Stromal cell of bone marrow (primary cell): Measurements from ENCODE around the gene LRRC8E.

Experiments used
- DNase-seq: peaks from one replicate; pipeline ENCODE4 v3.0.0-alpha.2; 2012; ENCODE audit warnings: low read depth

The LRRC8E gene

DNA sequence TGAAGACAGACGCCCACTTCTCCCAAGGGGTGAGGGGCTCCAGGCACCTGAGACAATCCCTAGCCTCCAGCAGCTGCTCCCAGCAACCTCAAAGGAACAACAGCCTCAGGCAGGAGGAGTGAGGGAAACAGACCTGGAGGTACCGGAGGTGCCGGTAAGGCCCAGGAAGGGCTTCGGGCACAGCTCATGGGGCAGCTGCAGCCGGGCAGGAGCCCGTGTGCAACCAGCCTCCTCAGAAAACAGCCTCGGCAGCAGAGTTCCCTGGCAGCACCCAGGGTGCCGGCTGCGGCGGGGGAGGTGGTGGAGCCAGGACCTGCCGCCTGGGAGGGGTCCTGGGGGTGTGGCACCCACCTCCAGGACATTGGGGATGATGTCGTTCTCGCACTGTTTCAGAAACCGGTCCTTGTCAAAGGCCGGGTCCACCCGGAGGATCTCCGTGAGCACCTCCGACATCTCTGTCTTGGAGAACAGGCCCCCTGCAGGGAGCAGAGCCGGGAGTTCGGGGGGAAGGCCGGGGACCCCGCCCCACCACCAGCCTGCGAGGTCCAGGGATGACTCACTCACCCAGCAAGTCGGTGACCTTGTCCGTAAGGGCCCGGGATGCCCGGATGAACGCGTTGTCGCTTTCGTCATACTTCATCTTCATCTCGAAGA lies 44.1 kb downstream of the LRRC8E start:
- no peak for DNase-seq

DNA sequence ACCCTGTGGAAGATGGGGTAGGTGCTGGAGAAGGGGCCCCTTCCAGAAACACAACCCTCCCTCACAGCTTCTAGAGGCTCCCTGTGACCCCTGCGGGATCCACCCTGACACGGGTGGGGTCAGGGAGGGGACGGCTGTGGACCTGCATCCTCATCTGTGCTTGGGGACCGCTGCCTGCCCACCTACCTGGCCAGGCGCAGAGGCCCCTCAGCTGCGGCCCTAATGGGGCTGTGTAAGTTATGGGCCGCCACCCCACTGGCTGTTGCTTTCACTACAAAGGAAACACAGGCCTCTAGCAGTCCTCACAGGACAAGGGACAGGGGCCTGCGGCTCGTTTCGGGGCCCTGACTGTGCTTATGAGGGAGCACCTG lies 44.6 kb downstream of the LRRC8E start:
- no peak for DNase-seq

DNA sequence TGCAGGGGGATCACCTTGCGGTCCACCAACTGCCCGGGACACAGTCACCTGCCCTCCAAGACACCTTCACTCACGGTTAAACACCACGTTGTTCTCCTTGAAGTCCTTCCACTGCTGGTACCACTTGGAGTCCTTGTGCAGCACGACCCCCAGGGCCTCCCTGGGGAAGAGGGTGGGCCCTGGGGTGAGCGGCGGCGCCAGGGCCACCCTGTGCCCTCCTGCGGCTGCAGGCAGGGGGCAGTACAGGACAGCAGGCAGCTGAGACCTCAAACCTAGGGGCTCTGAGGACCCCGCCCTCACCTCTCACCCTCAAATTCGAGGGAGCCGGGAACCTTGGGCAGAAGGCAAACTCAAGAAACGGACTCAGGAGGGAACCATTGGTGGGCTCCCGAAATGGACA lies 45.1 kb downstream of the LRRC8E start:
- DNase-seq: no peak

- no peak for DNase-seq
These were observed 45.8 kb downstream of the LRRC8E start for GRCh38 chr19:7933828-7934725.

GRCh38 chr19:7934766-7935165 lies 46.5 kb downstream of the LRRC8E start:
- no peak for DNase-seq

DNA sequence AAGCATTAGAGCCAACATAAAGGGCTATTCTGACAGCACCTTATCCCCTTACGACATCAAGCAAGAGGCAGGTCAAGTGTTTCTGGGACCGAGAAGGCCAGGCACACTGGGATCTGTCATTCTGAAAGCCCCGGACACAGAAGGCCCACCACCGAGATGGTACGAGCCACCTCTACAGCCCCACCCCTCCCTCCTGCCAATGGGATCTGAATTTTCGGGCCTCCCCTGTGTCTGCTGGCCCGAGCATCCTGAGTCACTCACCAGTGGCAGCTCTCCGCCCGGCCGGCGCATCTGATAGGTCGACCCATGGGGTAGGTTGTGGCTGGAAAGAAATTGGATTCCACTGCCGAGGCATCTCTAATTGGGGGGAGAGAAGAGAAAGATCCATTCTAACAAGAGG lies 52.5 kb downstream of the LRRC8E start:
- no peak for DNase-seq

DNA sequence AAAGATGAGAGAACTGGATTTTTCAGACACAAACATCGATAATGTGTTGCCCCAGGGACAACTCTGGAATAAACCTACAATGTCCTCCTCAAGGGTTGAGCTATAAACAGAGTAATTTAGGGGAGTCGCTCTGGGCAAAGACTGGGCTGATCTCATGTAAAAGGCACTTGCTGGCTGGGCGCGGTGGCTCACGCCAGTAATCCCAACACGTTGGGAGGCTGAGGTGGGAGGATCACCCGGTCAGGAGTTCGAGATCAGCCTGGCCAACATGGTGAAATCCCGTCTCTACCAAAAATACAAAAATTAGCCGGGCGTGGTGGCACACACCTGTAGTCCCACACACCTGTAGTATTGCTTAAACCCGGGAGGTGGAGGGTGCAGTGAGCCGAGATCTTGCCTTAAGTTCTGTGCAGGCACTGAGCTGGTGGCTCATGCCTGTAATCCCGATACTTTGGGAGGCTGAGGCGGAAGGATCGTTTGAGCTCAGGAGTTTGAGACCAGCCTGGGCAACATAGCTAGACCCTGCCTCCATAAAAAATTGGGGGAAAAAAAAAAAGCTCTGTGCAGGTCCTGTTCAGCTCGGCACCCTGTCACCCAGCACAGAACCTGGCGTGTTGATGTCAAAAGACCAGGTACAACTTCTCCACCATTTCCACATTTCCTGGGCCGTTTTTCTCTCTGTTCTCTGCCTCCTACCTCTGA lies 53.7 kb downstream of the LRRC8E start:
- DNase-seq: no peak

DNA sequence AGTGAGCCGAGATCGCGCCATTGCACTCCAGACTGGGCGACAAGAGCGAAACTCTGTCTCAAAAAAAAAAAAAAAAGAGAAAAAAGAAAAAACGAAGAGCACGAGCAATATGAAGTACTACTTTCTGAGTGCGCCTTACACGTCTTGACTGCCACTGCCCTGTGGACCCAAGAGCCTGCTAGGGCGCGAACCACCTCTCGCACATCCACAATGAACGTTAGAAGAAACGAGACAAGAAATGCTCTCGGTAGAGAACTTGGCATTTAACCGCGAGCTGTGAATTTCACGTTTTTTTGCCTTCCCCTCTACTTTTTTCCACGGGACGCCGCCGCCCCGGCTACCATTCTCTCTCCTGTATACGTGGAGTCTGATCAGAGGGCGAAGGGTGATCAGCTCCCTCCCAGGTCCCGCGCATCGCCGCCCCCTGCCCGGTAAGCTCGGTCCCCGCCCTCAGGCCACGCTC lies 54.7 kb downstream of the LRRC8E start:
- DNase-seq: no peak

- DNase-seq: peak; percentile 100
These were observed 55.3 kb downstream of the LRRC8E start, which contains the start of gene TIMM44 for GRCh38 chr19:7943444-7944176. TIMM44 (minus strand) TSS chr19:7943666; CDS start chr19:7943651, 15 bp downstream.

- DNase-seq: peak; percentile 83
These were observed 56.0 kb downstream of the LRRC8E start for GRCh38 chr19:7944177-7944761.

- no peak for DNase-seq
These were observed 59.6 kb downstream of the LRRC8E start for GRCh38 chr19:7947939-7948338.
